CD4-positive, alpha-beta T cell treated with Interleukin-1 beta for 1 hour (primary cell): ENCODE measurements around the gene IL24.

Experiments used
- DNase-seq, 2 donors: peaks; one replicate each; pipeline ENCODE4 v3.0.0-alpha.2; 2020 to 2022

The IL24 gene

GRCh38 chr1:206929524-206929923, 32.3 kb downstream of the IL24 start:
- no peak for DNase-seq

DNA sequence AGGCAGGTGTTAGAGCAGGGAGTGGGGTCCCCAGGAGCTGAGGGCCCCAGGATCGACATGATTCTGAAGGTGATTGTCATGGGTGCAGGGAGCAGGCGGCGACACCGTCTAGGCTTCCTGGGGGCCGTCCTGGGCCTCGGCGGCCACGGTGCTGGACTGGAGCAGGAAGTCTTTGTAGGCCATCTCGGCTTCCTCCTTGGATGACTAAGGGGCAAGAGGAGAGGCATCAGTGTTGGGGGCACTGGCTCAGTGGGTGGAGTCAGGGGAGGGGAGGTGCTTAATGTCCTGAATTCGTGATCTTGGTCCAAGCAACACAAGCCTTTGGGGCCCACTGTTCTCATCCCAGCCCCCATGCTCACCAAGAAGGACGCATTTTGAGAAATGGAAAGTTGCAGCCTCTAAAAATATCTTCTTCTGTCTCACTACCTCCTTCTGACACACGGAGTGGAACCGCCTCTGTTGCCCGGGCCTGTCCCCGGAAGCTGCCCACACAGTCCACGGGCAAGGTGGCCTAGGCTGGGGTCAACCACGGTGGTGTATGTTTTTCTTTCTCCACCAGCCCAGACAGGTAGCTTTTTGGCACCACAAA, 33.1 kb downstream of the IL24 start:
- peak in 1 of 2 donors; percentile 70 for DNase-seq

DNA sequence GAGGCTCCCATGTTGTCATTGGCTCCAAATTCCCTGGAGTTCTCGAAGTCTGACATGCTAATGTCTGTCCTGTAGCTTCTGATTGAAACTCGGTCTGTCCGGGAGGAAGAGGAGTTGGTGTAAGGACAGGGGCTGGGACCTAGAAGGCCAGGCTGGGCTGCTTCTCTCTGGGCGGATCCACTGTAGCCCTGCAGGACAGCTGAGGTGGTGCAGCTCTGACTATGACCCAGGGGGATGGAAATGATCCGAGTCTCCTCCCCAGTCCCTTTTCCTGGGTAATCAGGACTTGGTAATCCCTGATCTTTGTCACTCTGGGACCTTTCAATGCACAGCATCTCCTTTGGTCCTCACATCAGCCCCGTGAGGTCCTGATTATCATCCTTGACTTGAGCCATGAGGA, 34.5 kb downstream of the IL24 start:
- DNase-seq = no peak

DNA sequence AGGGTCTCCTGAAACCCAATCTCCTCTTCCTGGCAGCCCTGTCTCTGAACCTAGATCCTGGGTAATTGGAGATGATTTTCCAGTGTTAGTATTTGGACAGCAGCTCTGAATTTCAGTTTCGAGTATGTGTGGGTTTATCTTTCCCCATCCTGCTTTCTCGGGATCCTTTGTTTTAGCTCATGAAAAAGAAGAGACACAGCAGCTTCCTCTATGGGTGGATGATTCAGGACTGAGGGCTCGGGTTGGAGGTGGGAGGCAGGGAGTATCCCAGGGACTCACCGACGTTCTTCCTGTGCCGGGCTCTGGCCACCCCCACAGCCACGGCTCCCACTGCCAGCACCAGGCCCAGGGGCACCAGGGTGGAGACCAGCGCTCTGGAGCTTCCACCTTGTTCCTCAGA, 34.9 kb downstream of the IL24 start:
- DNase-seq = no peak

DNA sequence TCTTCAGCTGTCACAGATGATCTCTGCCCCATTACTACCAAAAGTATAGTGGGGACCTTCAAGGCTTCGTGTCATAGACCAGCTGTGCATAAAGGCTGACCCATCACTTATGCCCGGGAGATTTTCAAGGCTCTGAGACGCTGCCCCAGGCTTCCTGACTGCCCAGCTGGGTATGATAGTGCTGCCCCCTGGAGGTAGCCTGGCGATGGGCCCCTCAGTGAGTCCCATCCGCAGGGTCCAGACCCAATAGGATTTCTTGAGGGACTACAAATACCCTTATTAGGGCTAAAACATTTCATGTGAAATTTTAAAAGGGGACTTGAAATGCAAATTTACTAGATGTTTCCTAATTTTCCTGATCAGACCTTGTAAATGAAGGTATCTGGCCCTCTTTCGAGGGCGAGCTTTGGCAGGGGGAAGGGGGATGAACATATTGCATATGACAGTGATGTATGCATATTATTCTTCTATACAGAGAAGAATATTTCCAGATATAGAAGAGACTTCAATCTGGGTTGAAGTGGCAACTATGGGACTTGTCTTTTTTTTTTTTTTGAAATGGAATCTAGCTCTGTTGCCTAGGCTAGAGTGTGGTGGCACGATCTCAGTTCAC, 36.2 kb downstream of the IL24 start:
- peak; percentile 75 to 77 for DNase-seq

DNA sequence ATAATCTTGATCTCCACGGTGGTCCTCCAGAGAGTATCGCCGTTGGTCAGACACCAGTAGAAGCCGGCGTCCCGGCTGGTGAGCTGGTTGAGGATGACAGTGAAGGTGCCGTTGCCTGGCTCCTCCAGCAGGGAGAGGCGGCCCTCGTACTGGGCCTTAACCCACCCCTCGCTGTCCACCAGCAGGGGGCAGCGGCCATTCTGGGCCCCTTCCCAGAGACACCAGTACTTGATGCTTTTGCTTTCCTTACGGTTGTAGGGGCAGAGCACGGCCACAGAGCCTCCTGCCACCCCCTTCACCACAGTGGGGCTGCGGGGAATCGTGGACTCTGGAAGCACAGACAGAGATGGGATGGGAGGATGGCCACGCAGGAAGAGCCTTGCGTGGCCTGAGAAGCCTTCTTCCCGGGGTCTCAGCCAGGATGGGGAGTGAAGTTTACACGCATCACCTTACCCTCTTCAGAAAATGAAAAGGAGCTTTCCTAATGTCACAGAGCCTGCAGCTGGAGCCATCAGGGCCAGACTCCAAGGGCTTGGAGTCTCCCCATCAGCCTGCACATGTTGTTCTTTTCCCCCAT, 38.3 kb downstream of the IL24 start:
- DNase-seq = peak; percentile 41 to 48

- DNase-seq = no peak
Observed at GRCh38 chr1:206937425-206937824, 40.2 kb downstream of the IL24 start.

DNA sequence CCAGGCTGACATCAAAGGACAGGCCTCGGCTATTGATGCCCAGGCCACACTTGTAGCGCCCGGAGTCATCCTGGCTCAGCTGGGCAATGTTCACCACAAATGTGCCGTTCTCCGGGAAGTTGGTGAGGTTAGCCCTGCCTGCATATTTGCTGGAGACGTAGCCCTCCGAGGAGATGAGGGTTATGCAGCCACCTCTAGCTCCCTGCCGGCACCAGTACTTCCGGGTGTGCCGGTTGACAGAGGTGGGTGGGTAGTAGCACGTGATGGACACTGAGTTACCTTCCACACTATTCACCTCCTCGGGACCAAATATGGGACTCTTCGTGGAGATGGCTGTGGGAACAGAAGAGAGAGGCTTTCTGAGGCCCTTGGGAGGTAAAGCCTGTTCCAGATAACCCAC, 41.9 kb downstream of the IL24 start:
- no peak for DNase-seq

DNA sequence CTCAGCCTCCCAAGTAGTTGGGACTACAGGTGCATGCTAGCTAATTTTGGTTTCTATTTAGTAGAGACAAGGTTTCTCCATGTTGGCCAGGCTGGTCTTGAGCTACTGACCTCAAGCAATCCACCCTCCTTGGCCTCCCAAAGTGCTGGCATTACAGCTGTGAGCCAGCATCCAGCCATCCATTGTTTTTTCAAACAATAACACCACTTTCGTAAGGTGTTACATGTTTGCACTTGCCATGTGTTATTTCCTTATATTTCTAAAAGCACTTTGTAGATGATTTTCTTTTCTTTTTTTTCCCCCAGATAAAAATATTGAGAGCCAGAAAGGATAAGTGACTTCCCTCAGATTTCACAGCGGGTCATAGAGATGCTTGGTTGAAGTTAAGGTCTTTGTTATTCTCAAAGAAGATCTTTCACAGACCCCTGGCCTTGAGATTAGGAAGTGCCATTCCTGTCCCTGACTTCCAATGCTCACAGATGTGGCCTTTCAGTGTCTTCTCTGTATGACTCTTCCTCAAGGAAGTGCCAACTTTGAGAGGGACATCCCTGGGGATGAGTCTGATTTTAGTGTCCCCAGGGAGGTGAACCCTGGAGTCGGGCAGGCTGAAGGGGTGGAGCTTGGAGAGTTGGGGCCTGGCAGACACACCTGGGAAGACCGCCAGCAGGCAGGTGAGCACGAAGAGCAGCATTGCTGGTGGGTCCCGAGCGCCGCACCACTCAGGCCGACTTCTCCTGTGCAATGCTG, 42.8 kb downstream of the IL24 start:
- no peak for DNase-seq

GRCh38 chr1:206940588-206940936, 43.3 kb downstream of the IL24 start:
- no peak for DNase-seq

- DNase-seq = no peak
Observed at GRCh38 chr1:206941766-206942418, 44.6 kb downstream of the IL24 start.

DNA sequence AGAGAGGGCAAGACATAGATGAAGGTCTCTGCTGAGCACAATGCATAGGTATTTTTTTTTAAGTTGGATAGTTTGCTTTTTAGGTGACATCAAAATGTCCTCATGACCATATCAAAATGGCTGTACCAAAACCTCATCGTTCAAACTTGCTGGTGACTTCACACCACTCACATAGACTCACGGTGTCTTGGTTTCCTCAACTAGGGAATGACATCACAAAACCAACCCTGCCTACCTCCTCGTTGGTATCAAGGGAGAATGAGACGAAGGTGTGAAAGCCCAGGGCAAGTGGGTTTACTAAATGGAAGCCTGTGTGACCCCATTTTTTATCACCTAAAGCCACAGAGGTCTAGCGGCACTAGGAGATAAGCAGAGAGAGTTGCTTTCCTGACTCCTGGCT, 47.5 kb downstream of the IL24 start:
- DNase-seq = no peak

DNA sequence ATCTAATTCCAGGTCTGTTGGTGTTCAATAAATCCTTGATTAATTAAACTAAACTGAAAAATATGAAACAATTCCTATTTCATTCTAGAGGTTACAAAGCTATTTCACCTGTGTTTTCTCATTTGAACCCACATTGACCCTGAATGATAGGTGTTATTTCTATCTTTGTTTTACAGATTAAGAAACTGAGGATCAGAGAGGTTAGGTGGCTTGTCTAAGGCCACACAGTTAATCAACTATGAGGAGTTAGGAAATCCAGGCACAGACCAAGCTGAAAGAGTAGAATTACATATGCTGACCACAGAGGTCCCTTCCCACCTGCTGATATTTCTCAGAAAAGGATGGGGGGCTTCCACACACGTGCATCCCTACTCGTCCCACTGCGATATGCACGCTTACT, 48.5 kb downstream of the IL24 start:
- DNase-seq = no peak

GRCh38 chr1:206946261-206946660, 49.0 kb downstream of the IL24 start, which contains the start of gene PIGR:
TSS of gene PIGR (minus strand) at chr1:206946466. CDS start at chr1:206940531, 5,935 bp downstream.
- DNase-seq = no peak

DNA sequence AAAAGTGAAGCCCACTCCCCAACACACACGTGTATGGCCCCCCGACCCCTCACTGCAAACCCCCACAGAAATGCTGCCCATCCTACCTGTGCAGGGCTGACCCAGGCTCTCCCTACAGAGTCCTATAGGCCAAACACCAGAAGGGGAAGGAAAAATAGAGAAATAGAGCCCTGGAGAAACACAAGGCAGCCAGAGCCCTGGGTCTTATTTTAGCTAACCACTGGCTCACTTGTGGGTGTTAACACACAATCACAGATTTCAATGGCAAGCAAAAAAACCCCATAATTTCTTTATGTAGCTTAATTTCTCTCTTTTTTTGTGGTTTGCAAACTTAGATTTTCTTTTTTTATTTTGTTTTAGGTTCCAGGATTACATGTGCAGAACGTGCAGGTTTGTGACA, 50.0 kb downstream of the IL24 start:
- no peak for DNase-seq

DNA sequence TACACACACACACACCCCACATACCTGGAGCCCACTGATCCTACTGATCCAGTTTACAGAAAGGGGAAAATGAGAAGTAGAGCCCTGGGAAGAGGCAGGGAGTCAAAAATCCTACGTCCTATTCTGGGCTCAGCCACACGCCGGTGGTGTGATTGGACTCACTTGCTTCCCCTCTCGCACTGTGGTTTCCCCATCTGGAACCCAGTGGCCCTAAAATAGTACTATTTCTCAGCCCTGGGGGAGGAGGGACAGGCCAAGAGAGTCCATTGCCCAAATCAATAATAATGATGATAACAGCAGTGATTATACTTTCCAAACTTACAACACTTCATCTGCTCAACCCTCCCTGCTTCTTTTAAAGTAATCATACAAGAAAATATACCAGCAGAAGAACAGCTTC, 52.0 kb downstream of the IL24 start:
- no peak for DNase-seq

DNA sequence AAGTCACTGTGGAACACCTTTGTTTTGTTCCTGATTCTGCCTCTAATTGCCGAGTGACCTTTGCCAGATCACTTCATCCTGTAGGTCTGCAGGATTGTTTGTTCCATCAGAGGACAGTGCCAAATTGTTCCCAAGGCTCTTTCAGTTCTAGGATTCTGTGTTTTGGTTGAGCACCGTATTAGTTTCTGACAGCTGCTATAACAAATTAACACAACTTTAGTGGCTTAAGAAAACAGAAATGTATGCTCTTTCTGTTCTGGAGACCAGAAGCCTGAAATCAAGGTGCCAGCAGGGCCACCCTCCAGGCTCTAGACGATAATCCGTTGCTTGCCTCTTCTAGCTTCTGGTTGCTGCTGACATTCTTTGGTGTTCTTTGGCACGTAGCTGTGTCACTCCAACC, 52.4 kb downstream of the IL24 start:
- DNase-seq = no peak

DNA sequence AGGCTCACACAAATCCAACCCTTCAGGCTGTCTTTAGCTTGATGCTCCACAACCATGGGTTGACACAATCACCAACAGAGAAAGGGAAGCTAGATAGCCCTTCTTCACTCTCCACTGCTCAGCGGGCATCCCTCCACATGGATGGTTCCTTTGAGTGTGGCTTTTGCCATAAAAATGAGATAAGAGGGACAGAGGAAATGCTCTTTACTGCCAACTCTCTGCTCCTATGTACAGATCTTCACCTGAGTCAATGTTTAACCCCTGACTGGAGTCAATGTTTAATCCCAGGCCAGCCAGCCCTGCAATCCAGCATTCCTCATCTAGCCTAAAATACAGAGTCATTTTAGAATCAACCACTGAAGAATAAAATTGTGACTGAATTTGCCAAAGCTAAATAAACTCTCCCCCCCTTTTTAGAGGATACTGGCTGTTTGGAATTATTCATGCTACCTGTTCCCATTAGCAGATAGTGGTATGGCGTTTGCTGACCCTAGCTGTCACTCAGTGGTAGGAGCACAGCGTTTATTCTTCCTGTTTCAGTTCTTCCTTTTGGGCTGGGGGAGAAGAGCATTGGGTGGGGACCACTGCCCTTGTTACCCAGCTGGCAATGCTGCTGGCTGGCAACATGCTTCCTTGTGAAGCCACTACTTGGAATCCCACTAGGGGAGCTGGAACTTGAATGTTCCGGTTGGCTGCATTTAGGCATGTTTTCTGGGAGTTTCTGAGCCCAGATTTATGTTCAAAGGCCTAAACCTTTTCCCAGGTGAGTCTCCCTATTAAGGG, 54.3 kb downstream of the IL24 start:
- DNase-seq = no peak

DNA sequence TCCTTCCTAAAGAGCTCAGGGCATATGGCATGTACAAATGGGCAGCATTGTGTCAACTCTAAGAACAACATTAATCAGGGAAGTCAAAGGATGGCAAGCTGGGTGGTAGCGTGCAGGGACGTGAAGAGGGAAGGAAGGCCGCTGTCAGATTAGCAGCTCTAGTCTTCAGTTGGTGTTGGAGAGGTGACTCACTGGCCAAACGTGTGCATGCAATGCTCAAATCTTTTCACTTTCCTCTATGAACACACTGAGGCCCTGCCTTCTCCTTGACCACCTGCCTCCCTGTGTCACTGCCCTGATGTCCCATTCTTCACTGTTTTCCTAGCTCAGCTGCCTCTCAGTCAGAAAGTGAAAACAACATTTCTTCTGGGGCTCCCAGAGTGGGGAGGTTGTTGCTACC, 54.9 kb downstream of the IL24 start:
- peak in 1 of 2 donors; percentile 24 for DNase-seq

GRCh38 chr1:206953126-206953525, 55.9 kb downstream of the IL24 start:
- no peak for DNase-seq

DNA sequence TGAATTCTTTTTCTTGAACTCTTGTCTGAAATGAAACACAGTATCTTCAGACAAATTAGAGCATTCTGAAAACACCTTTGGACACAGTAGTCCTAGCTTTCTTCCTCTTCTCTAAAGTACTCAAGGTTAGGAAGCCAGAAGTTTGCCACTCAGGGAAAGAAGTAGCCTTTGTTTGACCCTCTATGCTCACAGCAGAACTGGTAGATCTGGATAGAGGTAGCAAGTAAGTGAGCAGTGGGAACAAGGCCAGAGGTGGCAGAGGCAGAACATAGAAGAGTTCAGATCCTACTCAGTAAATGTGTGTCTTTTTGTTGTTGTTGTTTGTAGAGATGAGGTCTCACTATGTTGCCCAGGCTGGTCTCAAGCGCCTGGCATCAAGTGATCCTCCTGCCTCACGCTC, 56.4 kb downstream of the IL24 start:
- DNase-seq = no peak
